ENCODE measurements around the gene CFAP221. TPM values are rescaled to one million over a fixed set of nuclear protein-coding genes. Genes with fewer than 3 reads are reported as not detected.

Gene CFAP221
- total RNA-seq, 1 donor from 2014 or later, result 0.61 TPM

- H3K9me3 Mint-ChIP-seq (ENCODE audit: unreplicated experiment), result peaks cover 2% of the 10 kb centered on the region
- Histone ChIP-seq H3K27ac (ENCODE audit: low read depth, low read length) (no peak overlapping the region), H3K9me3 (ENCODE audit: insufficient read depth, low read depth, low read length) (no peaks in the 10 kb centered on the region), H3K27me3 (ENCODE audit: insufficient read depth, low read length) (no peaks in the 10 kb centered on the region), H3K9ac (ENCODE audit: low read length) (no peak overlapping the region), H3K79me2 (ENCODE audit: insufficient read depth, low read length) (no peaks in the 10 kb centered on the region), H2AFZ (ENCODE audit: low read depth, low read length) (no peak overlapping the region), H4K20me1 (ENCODE audit: insufficient read depth, low read length) (no peaks in the 10 kb centered on the region), H3K4me2 (ENCODE audit: low read length) (no peak overlapping the region), H3K4me3 (ENCODE audit: insufficient read depth, low read depth, low read length) (no peak overlapping the region), H3K4me1 (ENCODE audit: insufficient read depth, low read length) (no peaks in the 10 kb centered on the region), H3K36me3 (ENCODE audit: insufficient read depth, low read length) (no peaks in the 10 kb centered on the region)
- no peak for FAIRE-seq
- no peak overlapping the region for H3K27ac Mint-ChIP-seq (ENCODE audit: unreplicated experiment)
- TF ChIP-seq CTCF (IDR thresholded peaks at IDR 0.05; ENCODE audit: insufficient read depth, low read depth, low read length) (no peak), EZH2 (IDR thresholded peaks at IDR 0.05; ENCODE audit: insufficient read depth, low read length) (no peak)
- no peak overlapping the region for H3K4me3 Mint-ChIP-seq (ENCODE audit: unreplicated experiment)
- no peak for DNase-seq (ENCODE audit: low read depth)
- no peaks in the 10 kb centered on the region for H3K4me1 Mint-ChIP-seq (ENCODE audit: low read depth, unreplicated experiment)
- peaks cover 27% of the 10 kb centered on the region for H3K27me3 Mint-ChIP-seq (ENCODE audit: low read depth, unreplicated experiment)
- no peaks in the 10 kb centered on the region for H3K36me3 Mint-ChIP-seq (ENCODE audit: low read depth, unreplicated experiment)
Observed at GRCh38 chr2:119591523-119591922, 47.3 kb downstream of the CFAP221 start.

GRCh38 chr2:119592436-119592835 is 48.2 kb downstream of the CFAP221 start:
- Histone ChIP-seq H3K27me3 (ENCODE audit: insufficient read depth, low read length) (no peaks in the 10 kb centered on the region), H3K9me3 (ENCODE audit: insufficient read depth, low read depth, low read length) (no peaks in the 10 kb centered on the region), H3K4me2 (ENCODE audit: low read length) (no peak overlapping the region), H2AFZ (ENCODE audit: low read depth, low read length) (no peak overlapping the region), H3K79me2 (ENCODE audit: insufficient read depth, low read length) (no peaks in the 10 kb centered on the region), H3K4me3 (ENCODE audit: insufficient read depth, low read depth, low read length) (no peak overlapping the region), H4K20me1 (ENCODE audit: insufficient read depth, low read length) (no peaks in the 10 kb centered on the region), H3K9ac (ENCODE audit: low read length) (no peak overlapping the region), H3K36me3 (ENCODE audit: insufficient read depth, low read length) (no peaks in the 10 kb centered on the region), H3K27ac (ENCODE audit: low read depth, low read length) (no peak overlapping the region), H3K4me1 (ENCODE audit: insufficient read depth, low read length) (no peaks in the 10 kb centered on the region)
- FAIRE-seq (no peak), DNase-seq (ENCODE audit: low read depth) (no peak)
- no peak overlapping the region for H3K4me3 Mint-ChIP-seq (ENCODE audit: unreplicated experiment)
- H3K9me3 Mint-ChIP-seq (ENCODE audit: unreplicated experiment), result peaks cover 2% of the 10 kb centered on the region
- H3K27ac Mint-ChIP-seq (ENCODE audit: unreplicated experiment), result no peak overlapping the region
- H3K27me3 Mint-ChIP-seq (ENCODE audit: low read depth, unreplicated experiment), result peaks cover 30% of the 10 kb centered on the region
- H3K36me3 Mint-ChIP-seq (ENCODE audit: low read depth, unreplicated experiment), result no peaks in the 10 kb centered on the region
- no peak for TF ChIP-seq EZH2 (IDR thresholded peaks at IDR 0.05; ENCODE audit: insufficient read depth, low read length)
- TF ChIP-seq CTCF (IDR thresholded peaks at IDR 0.05; ENCODE audit: insufficient read depth, low read depth, low read length), result no peak
- H3K4me1 Mint-ChIP-seq (ENCODE audit: low read depth, unreplicated experiment), result no peaks in the 10 kb centered on the region

GRCh38 chr2:119596638-119597037 is 52.4 kb downstream of the CFAP221 start:
- Histone ChIP-seq H3K9ac (ENCODE audit: low read length) (no peak overlapping the region), H3K79me2 (ENCODE audit: insufficient read depth, low read length) (no peaks in the 10 kb centered on the region), H3K36me3 (ENCODE audit: insufficient read depth, low read length) (no peaks in the 10 kb centered on the region), H3K9me3 (ENCODE audit: insufficient read depth, low read depth, low read length) (no peaks in the 10 kb centered on the region), H3K27me3 (ENCODE audit: insufficient read depth, low read length) (peaks cover 5% of the 10 kb centered on the region), H3K4me1 (ENCODE audit: insufficient read depth, low read length) (no peaks in the 10 kb centered on the region), H3K4me3 (ENCODE audit: insufficient read depth, low read depth, low read length) (no peak overlapping the region), H4K20me1 (ENCODE audit: insufficient read depth, low read length) (no peaks in the 10 kb centered on the region), H3K4me2 (ENCODE audit: low read length) (no peak overlapping the region), H2AFZ (ENCODE audit: low read depth, low read length) (no peak overlapping the region), H3K27ac (ENCODE audit: low read depth, low read length) (no peak overlapping the region)
- Mint-ChIP-seq H3K27me3 (ENCODE audit: low read depth, unreplicated experiment) (peaks cover 27% of the 10 kb centered on the region), H3K4me1 (ENCODE audit: low read depth, unreplicated experiment) (no peaks in the 10 kb centered on the region), H3K36me3 (ENCODE audit: low read depth, unreplicated experiment) (no peaks in the 10 kb centered on the region), H3K9me3 (ENCODE audit: unreplicated experiment) (no peaks in the 10 kb centered on the region), H3K4me3 (ENCODE audit: unreplicated experiment) (no peak overlapping the region), H3K27ac (ENCODE audit: unreplicated experiment) (no peak overlapping the region)
- no peak for DNase-seq (ENCODE audit: low read depth)
- TF ChIP-seq EZH2 (IDR thresholded peaks at IDR 0.05; ENCODE audit: insufficient read depth, low read length), result no peak
- no peak for TF ChIP-seq CTCF (IDR thresholded peaks at IDR 0.05; ENCODE audit: insufficient read depth, low read depth, low read length)
- FAIRE-seq, result no peak

All from astrocyte (in vitro differentiated cells and primary cell).